CD4-positive, alpha-beta memory T cell (primary cell): ENCODE results near the gene SMPD3. TPM values are rescaled to one million over a fixed set of nuclear protein-coding genes. Genes with fewer than 3 reads are reported as not detected.

Experiments used
- CTCF ChIA-PET: fragments of 350-600 bp; sonication (Branson Sonifier 250); formaldehyde crosslinking; loops from one replicate; lab custom pipeline; 2021; ENCODE audit warnings: inconsistent platforms; ENCODE audit not compliant: partially characterized antibody; lab: Charles Lee
- POLR2A ChIA-PET: fragments of 350-600 bp; sonication (Branson Sonifier 250); formaldehyde crosslinking; loops from one replicate; lab custom pipeline; 2021; ENCODE audit not compliant: partially characterized antibody; lab: Charles Lee
- DNase-seq, 5 donors: peaks; one replicate each; pipeline versions ENCODE4 v3.0.0 to v3.0.0-alpha.2; 2020 to 2022; ENCODE audit warnings: mixed read lengths in 1 of 5
- H3K27ac ChIP-seq: one replicate; pipeline ENCODE4 v1.7.0; 2013; ENCODE audit warnings: low read depth, low read length
- H3K27me3 ChIP-seq: 2 replicates; pipeline ENCODE4 v1.7.0; 2013; ENCODE audit warnings: mild to moderate bottlenecking, low read length, moderate library complexity; ENCODE audit not compliant: insufficient read depth
- H3K36me3 ChIP-seq: 2 replicates; pipeline ENCODE4 v1.7.0; 2013; ENCODE audit warnings: mild to moderate bottlenecking, low read length, moderate library complexity; ENCODE audit not compliant: insufficient read depth
- H3K4me1 ChIP-seq: 2 replicates; pipeline ENCODE4 v1.7.0; 2013; ENCODE audit warnings: mild to moderate bottlenecking, low read length, moderate library complexity; ENCODE audit not compliant: insufficient read depth
- H3K4me3 ChIP-seq, 2 donors: one replicate each; pipeline ENCODE4 v1.7.0; 2013; ENCODE audit warnings: low read length in 2 of 2, mild to moderate bottlenecking in 1 of 2
- H3K9me3 ChIP-seq, 2 donors: one replicate each; pipeline ENCODE4 v1.7.0; 2013; ENCODE audit warnings: low read length in 2 of 2, control low read depth in 1 of 2; ENCODE audit not compliant: control insufficient read depth in 1 of 2
- H3K27ac Mint-ChIP-seq, 7 donors: one replicate each; pipeline ENCODE4 v1.8.0; 2020 to 2021; ENCODE audit warnings: mixed read lengths in 7 of 7, mild to moderate bottlenecking in 6 of 7, inconsistent platforms in 3 of 7, moderate library complexity in 3 of 7
- H3K27me3 Mint-ChIP-seq, 2 donors: one replicate each; pipeline ENCODE4 v1.8.0; 2020 to 2021; ENCODE audit warnings: mixed read lengths in 2 of 2
- H3K36me3 Mint-ChIP-seq, 2 donors: one replicate each; pipeline ENCODE4 v1.8.0; 2020 to 2021; ENCODE audit warnings: mixed read lengths in 2 of 2, inconsistent platforms in 1 of 2, mild to moderate bottlenecking in 1 of 2
- H3K4me1 Mint-ChIP-seq, 4 donors: one replicate each; pipeline ENCODE4 v1.8.0; 2020 to 2021; ENCODE audit warnings: mixed read lengths in 4 of 4, mild to moderate bottlenecking in 1 of 4
- H3K4me3 Mint-ChIP-seq, 8 donors: one replicate each; pipeline ENCODE4 v1.8.0; 2020 to 2021; ENCODE audit warnings: mixed read lengths in 8 of 8, mild to moderate bottlenecking in 7 of 8, moderate library complexity in 6 of 8, inconsistent platforms in 3 of 8
- H3K9me3 Mint-ChIP-seq, 8 donors: one replicate each; pipeline ENCODE4 v1.8.0; 2020 to 2021; ENCODE audit warnings: mixed read lengths in 8 of 8, mild to moderate bottlenecking in 5 of 8, inconsistent platforms in 3 of 8, moderate library complexity in 1 of 8
- intact Hi-C: fragments of 100-400 bp; cut with micrococcal nuclease; formaldehyde crosslinking; loops from one replicate; pipeline ENCODE4 v1.15.1; 2023
- polyA plus RNA-seq, 2 donors: library from polyadenylated mRNA; unstranded; fragments of 300-500 nt; fragmentation: Illumina TruSeq; gene quantifications; one replicate each; pipeline ENCODE4 v1.2.3, GENCODE V29; 2021
- total RNA-seq, 2 experiments: library from RNA; stranded (reverse); gene quantifications; one replicate each; pipeline ENCODE4 v1.2.3, GENCODE V29; 2021

Gene SMPD3
- total and polyA plus RNA-seq, 4 experiments from 2014 or later: 0.63 to 3.1 (median 0.87) TPM

DNA sequence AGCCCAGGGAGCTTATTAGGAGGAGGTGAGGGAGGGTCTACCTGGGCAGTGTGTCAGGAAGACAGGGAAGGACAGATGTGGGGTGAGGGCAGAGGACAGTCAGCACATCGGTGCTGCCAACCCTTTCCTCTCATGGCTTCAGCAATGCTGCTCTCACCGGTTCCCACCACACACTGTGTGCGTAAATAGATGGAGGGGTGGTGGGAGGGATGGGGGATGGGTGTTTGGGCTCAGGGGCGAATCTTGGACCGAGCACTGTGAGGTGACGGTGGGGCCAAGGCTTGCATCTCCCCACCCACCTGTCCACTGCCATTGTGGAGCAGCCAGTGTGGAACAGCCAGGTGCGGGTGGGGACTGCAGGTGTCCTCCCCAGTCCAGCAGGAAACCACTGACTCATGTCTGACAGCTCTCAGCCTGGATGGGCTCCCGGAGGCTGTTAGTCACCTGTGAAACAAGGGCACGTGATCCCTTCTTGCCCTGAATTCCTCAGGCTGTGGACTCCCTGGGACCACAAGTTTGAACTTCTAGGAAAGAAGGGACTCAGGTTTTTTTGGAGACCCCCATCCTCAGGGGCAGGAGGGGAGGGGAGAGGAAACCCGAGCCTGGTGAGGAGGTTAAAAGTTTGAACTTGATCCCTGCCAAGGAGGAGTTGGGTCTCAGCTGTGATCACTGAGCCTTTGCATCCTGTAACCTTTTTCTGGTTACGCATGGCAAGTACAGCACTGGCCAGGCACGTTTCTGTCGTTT lies 42.7 kb upstream of the SMPD3 start:
- ChIA-PET CTCF (no interaction called here), POLR2A (no interaction called here)
- Histone ChIP-seq H3K36me3 (no peaks in the 10 kb centered on the region), H3K4me3 (no peak overlapping the region), H3K4me1 (no peaks in the 10 kb centered on the region), H3K27ac (no peak overlapping the region), H3K9me3 (no peaks in the 10 kb centered on the region), H3K27me3 (no peaks in the 10 kb centered on the region)
- H3K4me3 Mint-ChIP-seq: no peak overlapping the region
- peaks cover 0 to 4% (median 0%) of the 10 kb centered on the region in 4 donors for H3K4me1 Mint-ChIP-seq
- intact Hi-C loops: no loop called here
- no peak for DNase-seq
- no peaks in the 10 kb centered on the region for H3K9me3 Mint-ChIP-seq
- H3K27me3 Mint-ChIP-seq: peaks cover 0 to 1% of the 10 kb centered on the region in 2 donors
- no peak overlapping the region for H3K27ac Mint-ChIP-seq
- no peaks in the 10 kb centered on the region for H3K36me3 Mint-ChIP-seq

DNA sequence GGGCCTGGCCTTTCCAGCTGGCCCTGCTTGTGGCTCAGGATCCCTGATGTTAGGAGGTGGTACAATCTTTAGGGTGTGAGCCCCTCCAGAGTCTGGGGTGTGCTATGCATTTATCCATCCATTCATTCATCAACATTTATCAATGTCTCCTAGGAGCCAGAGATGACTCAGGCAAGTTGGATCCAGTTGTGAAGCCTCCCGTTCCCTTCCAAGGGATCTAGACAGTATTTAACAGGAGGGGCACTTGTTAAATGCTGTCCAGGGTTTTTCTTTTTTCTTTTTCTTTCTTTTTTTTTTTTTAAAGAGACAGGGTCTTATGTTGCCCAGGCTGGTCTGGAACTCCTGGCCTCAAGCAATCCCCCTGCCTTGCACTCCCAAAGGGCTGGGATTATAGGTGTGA lies 42.0 kb upstream of the SMPD3 start:
- Histone ChIP-seq H3K4me1 (no peaks in the 10 kb centered on the region), H3K9me3 (no peaks in the 10 kb centered on the region), H3K27me3 (no peaks in the 10 kb centered on the region), H3K36me3 (no peaks in the 10 kb centered on the region), H3K27ac (no peak overlapping the region), H3K4me3 (no peak overlapping the region)
- no peaks in the 10 kb centered on the region for H3K9me3 Mint-ChIP-seq
- ChIA-PET POLR2A (no interaction called here), CTCF (interaction anchor here (1.7 kb wide), 1 partner anchor 31 kb away, joined by 5 read pairs; no protein-coding TSS in a partner anchor)
- intact Hi-C loops: no loop called here
- no peak overlapping the region for H3K4me3 Mint-ChIP-seq
- H3K4me1 Mint-ChIP-seq: peaks cover 0 to 4% (median 0%) of the 10 kb centered on the region in 4 donors
- no peak for DNase-seq
- peaks cover 0 to 2% of the 10 kb centered on the region in 2 donors for H3K27me3 Mint-ChIP-seq
- no peaks in the 10 kb centered on the region for H3K36me3 Mint-ChIP-seq
- H3K27ac Mint-ChIP-seq: no peak overlapping the region

DNA sequence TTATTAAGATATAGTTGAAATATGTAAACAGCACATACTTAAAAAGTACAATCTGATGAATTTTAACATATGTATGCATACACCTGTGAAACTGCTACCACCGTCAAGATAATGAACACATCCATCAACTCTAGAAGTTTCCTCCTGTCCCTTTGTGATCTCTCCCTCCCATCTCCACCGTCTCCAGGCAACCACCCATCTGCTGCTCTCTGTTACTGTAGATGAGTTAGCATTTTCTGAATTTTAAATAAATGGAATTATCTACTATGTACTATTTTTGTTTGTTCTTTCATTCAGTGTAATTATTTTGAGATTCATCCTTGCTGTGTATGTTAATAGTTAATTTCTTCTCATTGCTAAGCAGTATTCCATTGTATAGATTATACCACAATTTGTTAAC lies 40.2 kb upstream of the SMPD3 start:
- H3K4me3 Mint-ChIP-seq: no peak overlapping the region
- H3K4me3 ChIP-seq: no peak overlapping the region
- H3K9me3 Mint-ChIP-seq: no peaks in the 10 kb centered on the region
- H3K9me3 ChIP-seq: no peaks in the 10 kb centered on the region
- H3K27ac ChIP-seq: no peak overlapping the region
- CTCF ChIA-PET: interaction anchor here (2.6 kb wide), 1 partner anchor 91 kb away, joined by 10 read pairs; no protein-coding TSS in a partner anchor
- no peaks in the 10 kb centered on the region for H3K36me3 Mint-ChIP-seq
- no peak overlapping the region for H3K27ac Mint-ChIP-seq
- H3K36me3 ChIP-seq: no peaks in the 10 kb centered on the region
- H3K4me1 Mint-ChIP-seq: peaks cover 0 to 4% (median 0%) of the 10 kb centered on the region in 4 donors
- POLR2A ChIA-PET: no interaction called here
- no peaks in the 10 kb centered on the region for H3K27me3 ChIP-seq
- peaks cover 0 to 2% of the 10 kb centered on the region in 2 donors for H3K27me3 Mint-ChIP-seq
- no peaks in the 10 kb centered on the region for H3K4me1 ChIP-seq
- DNase-seq: no peak
- intact Hi-C loops: no loop called here

DNA sequence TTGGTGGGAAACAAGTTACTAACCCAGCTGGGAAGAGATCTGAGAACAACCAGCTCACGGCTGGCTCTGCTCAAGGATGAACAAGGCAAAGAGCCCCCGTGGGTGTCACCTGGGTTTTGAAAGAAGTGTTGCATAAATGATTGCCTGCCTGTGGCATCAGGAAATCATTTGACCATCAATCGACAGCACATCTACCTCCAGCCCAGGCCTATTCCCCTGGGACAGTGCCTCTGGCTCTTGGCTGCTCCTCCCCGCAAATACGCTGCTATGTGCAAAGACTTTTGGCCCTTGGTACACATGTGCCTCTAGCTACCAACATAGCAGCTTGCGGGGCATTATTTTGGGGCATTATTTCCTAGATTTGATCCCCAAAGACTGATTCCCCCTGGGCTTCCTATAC lies 39.4 kb upstream of the SMPD3 start:
- peaks cover 0 to 4% (median 0%) of the 10 kb centered on the region in 4 donors for H3K4me1 Mint-ChIP-seq
- POLR2A ChIA-PET: no interaction called here
- Histone ChIP-seq H3K9me3 (no peaks in the 10 kb centered on the region), H3K4me1 (no peaks in the 10 kb centered on the region), H3K4me3 (no peak overlapping the region), H3K27ac (no peak overlapping the region), H3K36me3 (no peaks in the 10 kb centered on the region), H3K27me3 (no peaks in the 10 kb centered on the region)
- DNase-seq: no peak
- H3K27ac Mint-ChIP-seq: no peak overlapping the region
- CTCF ChIA-PET: interaction anchor here (1.4 to 2.6 kb wide), 2 partner anchors 90 to 159 kb away, joined by 4 to 10 read pairs; no protein-coding TSS in a partner anchor
- intact Hi-C loops: no loop called here
- H3K27me3 Mint-ChIP-seq: peaks cover 0 to 2% of the 10 kb centered on the region in 2 donors
- no peak overlapping the region for H3K4me3 Mint-ChIP-seq
- no peaks in the 10 kb centered on the region for H3K36me3 Mint-ChIP-seq
- peaks cover 0 to 2% (median 0%) of the 10 kb centered on the region in 8 donors for H3K9me3 Mint-ChIP-seq

DNA sequence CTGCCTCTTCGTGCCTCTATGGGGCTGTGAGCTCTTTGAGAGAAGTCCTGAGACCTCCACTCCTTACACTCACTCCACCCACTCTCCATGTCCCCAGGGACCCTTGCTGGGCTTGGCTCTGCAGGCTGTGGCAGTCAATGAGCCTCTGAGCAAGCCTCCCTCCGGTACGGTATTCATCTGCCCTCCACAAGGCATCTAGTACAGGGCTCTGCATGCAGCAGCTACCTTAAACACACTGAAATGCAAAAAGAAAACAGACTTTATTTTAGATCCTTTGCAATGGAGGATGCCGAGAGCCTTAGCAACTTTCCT lies 38.9 kb upstream of the SMPD3 start:
- H3K9me3 ChIP-seq: no peaks in the 10 kb centered on the region
- intact Hi-C loops: no loop called here
- H3K27me3 ChIP-seq: no peaks in the 10 kb centered on the region
- H3K27ac Mint-ChIP-seq: peak overlapping the region in 1 of 7 donors; percentile 6
- H3K27ac ChIP-seq: no peak overlapping the region
- no peak for DNase-seq
- peaks cover 0 to 2% of the 10 kb centered on the region in 2 donors for H3K27me3 Mint-ChIP-seq
- H3K36me3 ChIP-seq: no peaks in the 10 kb centered on the region
- no peaks in the 10 kb centered on the region for H3K4me1 ChIP-seq
- no peaks in the 10 kb centered on the region for H3K36me3 Mint-ChIP-seq
- ChIA-PET POLR2A (no interaction called here), CTCF (interaction anchor here (1.1 to 2.6 kb wide), 3 partner anchors 24 to 158 kb away, joined by 4 to 10 read pairs (median 4); no protein-coding TSS in a partner anchor)
- no peak overlapping the region for H3K4me3 ChIP-seq
- no peak overlapping the region for H3K4me3 Mint-ChIP-seq
- peaks cover 0 to 4% (median 0%) of the 10 kb centered on the region in 4 donors for H3K4me1 Mint-ChIP-seq
- H3K9me3 Mint-ChIP-seq: peaks cover 0 to 2% (median 0%) of the 10 kb centered on the region in 8 donors

DNA sequence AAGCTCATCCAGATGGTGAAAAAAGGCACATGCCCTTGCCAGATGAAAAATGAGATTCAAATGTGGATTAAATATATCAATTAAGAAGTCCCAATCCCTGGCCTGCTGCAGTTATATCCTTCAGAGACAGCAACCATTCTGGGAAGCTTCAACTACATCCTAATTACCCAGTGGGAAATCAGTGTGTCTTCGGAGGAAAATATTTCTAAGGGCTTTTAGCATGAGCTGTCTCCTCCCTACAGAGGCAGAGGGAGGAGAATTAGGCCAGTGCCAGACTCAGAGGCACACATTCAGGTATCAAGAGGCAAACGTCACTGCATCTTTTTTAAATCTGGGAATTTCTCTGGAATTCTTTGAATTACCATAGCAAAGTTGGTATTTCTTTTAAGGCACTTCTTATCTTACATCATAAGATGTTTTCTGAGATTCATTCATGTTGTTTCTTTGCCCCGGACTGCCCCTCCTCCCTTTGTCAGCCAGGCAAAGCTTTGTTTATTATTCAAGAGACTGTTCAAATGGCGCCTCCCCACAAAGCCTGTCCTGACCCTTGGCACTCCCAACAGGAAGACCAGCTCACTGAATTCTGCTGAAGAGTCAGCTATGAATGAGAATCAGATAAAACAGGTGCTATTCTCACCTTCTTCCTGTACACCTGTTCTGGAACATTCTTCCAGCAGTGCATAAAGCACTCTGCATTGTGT lies 38.3 kb upstream of the SMPD3 start:
- Histone ChIP-seq H3K27ac (no peak overlapping the region), H3K27me3 (no peaks in the 10 kb centered on the region), H3K9me3 (no peaks in the 10 kb centered on the region), H3K36me3 (no peaks in the 10 kb centered on the region), H3K4me3 (no peak overlapping the region), H3K4me1 (no peaks in the 10 kb centered on the region)
- ChIA-PET POLR2A (no interaction called here), CTCF (interaction anchor here (1.1 to 2.6 kb wide), 3 partner anchors 25 to 158 kb away, joined by 4 to 10 read pairs (median 4); no protein-coding TSS in a partner anchor)
- H3K36me3 Mint-ChIP-seq: no peaks in the 10 kb centered on the region
- peaks cover 0 to 4% (median 0%) of the 10 kb centered on the region in 4 donors for H3K4me1 Mint-ChIP-seq
- H3K9me3 Mint-ChIP-seq: peaks cover 0 to 2% (median 0%) of the 10 kb centered on the region in 8 donors
- intact Hi-C loops: no loop called here
- peaks cover 0 to 2% of the 10 kb centered on the region in 2 donors for H3K27me3 Mint-ChIP-seq
- peak overlapping the region in 1 of 7 donors; percentile 6 for H3K27ac Mint-ChIP-seq
- H3K4me3 Mint-ChIP-seq: no peak overlapping the region
- DNase-seq: no peak

DNA sequence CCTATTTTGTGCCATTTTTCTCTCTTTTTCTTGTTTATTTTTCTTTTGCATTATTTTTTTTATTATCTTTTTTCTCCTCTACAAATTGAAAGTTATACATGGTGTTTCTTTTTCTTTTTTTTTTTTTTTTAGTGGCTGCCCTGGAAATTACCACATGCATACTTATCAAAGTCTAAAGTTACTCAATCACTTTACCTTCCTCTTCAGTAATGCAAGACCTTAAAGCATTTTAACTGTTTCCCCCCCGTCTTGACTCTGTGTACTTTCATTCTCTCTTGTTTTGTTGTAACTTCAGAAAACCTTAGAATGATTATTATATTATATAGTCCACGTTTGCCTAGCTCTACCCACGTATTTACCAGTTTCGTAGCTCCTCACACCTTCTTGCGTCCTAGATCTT lies 33.3 kb upstream of the SMPD3 start:
- H3K4me3 ChIP-seq: no peak overlapping the region
- H3K9me3 Mint-ChIP-seq: peaks cover 0 to 2% (median under 1%) of the 10 kb centered on the region in 8 donors
- no peaks in the 10 kb centered on the region for H3K4me1 ChIP-seq
- H3K36me3 Mint-ChIP-seq: no peaks in the 10 kb centered on the region
- no peaks in the 10 kb centered on the region for H3K4me1 Mint-ChIP-seq
- H3K27me3 ChIP-seq: no peaks in the 10 kb centered on the region
- DNase-seq: no peak
- ChIA-PET POLR2A (no interaction called here), CTCF (interaction anchor here (3.2 kb wide), 1 partner anchor 85 kb away, joined by 18 read pairs; no protein-coding TSS in a partner anchor)
- peaks cover 0 to 1% of the 10 kb centered on the region in 2 donors for H3K27me3 Mint-ChIP-seq
- H3K27ac ChIP-seq: no peak overlapping the region
- H3K36me3 ChIP-seq: no peaks in the 10 kb centered on the region
- H3K27ac Mint-ChIP-seq: no peak overlapping the region
- intact Hi-C loops: no loop called here
- H3K4me3 Mint-ChIP-seq: no peak overlapping the region
- H3K9me3 ChIP-seq: no peaks in the 10 kb centered on the region
